Measurements from ENCODE around the gene PPP5C. TPM values are rescaled to one million over a fixed set of nuclear protein-coding genes. Genes with fewer than 3 reads are reported as not detected.

PPP5C gene
- total and polyA plus RNA-seq, 2 of the 13 experiments (the other 11 are each of a cell fraction or from before 2014, with no cell fraction given), result 41.6 to 67.9 TPM

GRCh38 chr19:46303691-46304397, 43.0 kb upstream of the PPP5C start:
- Histone ChIP-seq H3K27ac (ENCODE audit: extremely low read length, insufficient read depth, low read length) (no peak overlapping the region), H3K36me3 (replicated peaks in 1 of 2; ENCODE audit: control insufficient read depth in 1 of 2, insufficient read depth in 2 of 2, low read length in 2 of 2) (no peaks in the 10 kb centered on the region), H3K79me2 (ENCODE audit: insufficient read depth, low read length) (no peaks in the 10 kb centered on the region), H3K4me2 (ENCODE audit: low read depth, low read length) (no peak overlapping the region; the same call in 1 of the 2 replicates), H4K20me1 (ENCODE audit: insufficient read depth, low read length) (no peaks in the 10 kb centered on the region), H3K27me3 (ENCODE audit: control insufficient read depth in 1 of 2, insufficient read depth in 2 of 2, low read length in 2 of 2) (no peaks in the 10 kb centered on the region), H3K9me3 (ENCODE audit: low read length) (peaks cover 7% of the 10 kb centered on the region; the same call in 1 of the 2 replicates), H3K4me3 (replicated peaks in 1 of 3; ENCODE audit: insufficient read depth in 1 of 3, low read depth in 2 of 3, low read length in 3 of 3) (no peak overlapping the region), H3K4me1 (ENCODE audit: insufficient read depth, low read length) (peaks cover 45% of the 10 kb centered on the region), H3K9ac (ENCODE audit: insufficient read depth, low read depth, low read length) (peak overlapping the region; percentile 6; the same call in 1 of the 2 replicates), H2AFZ (ENCODE audit: low read length) (no peak overlapping the region)
- DNase-seq (ENCODE audit: low spot score), result no peak
- FAIRE-seq, result no peak
- in situ Hi-C loops (cut with HindIII; ENCODE audit: extremely low pct_ligation_motif_present, low pct_unique_long_range_greater_than_20kb) (no loop called here), intact Hi-C loops (cut with micrococcal nuclease; ENCODE audit: unreplicated experiment) (no loop called here)
- no TSS peak for BruUV-seq (replicated peaks)
- ATAC-seq, result no peak
- ChIA-PET CTCF (ENCODE audit: low intra/inter-chr PET ratio, low total read pairs) (no interaction called here), POLR2A (no interaction called here)
- 0 out of 2 replicates have a peak, but pooled peaks have one; percentile 10 for TF ChIP-seq KDM2A (CRISPR knock-in tag; IDR thresholded peaks at IDR 0.05; ENCODE audit: borderline replicate concordance, low read depth)
- TF ChIP-seq HDAC1 (CRISPR knock-in tag; IDR thresholded peaks at IDR 0.05), result no peak
- WGBS (ENCODE audit: low lambda C conversion rate), result 85% methylated on average over 44 of the region's 56 CpGs

- Histone ChIP-seq H4K20me1 (ENCODE audit: insufficient read depth, low read length) (no peaks in the 10 kb centered on the region), H2AFZ (ENCODE audit: low read length) (no peak overlapping the region), H3K4me2 (ENCODE audit: low read depth, low read length) (no peak overlapping the region), H3K27me3 (ENCODE audit: control insufficient read depth in 1 of 2, insufficient read depth in 2 of 2, low read length in 2 of 2) (no peaks in the 10 kb centered on the region), H3K4me1 (ENCODE audit: insufficient read depth, low read length) (peaks cover 18% of the 10 kb centered on the region), H3K4me3 (replicated peaks in 1 of 3; ENCODE audit: insufficient read depth in 1 of 3, low read depth in 2 of 3, low read length in 3 of 3) (no peak overlapping the region), H3K9ac (ENCODE audit: insufficient read depth, low read depth, low read length) (no peak overlapping the region), H3K27ac (ENCODE audit: extremely low read length, insufficient read depth, low read length) (no peak overlapping the region), H3K36me3 (replicated peaks in 1 of 2; ENCODE audit: control insufficient read depth in 1 of 2, insufficient read depth in 2 of 2, low read length in 2 of 2) (no peaks in the 10 kb centered on the region), H3K79me2 (ENCODE audit: insufficient read depth, low read length) (no peaks in the 10 kb centered on the region), H3K9me3 (ENCODE audit: low read length) (peaks cover 7% of the 10 kb centered on the region; the same call in 1 of the 2 replicates)
- TF ChIP-seq AHR (CRISPR knock-in tag; IDR thresholded peaks at IDR 0.05), result no peak
- 30% methylated on average over 3 of the region's 3 CpGs for WGBS (ENCODE audit: low lambda C conversion rate)
- no TSS peak for BruUV-seq (replicated peaks)
- in situ Hi-C loops (cut with HindIII; ENCODE audit: extremely low pct_ligation_motif_present, low pct_unique_long_range_greater_than_20kb), result no loop called here
- POLR2A ChIA-PET, result no interaction called here
- CTCF ChIA-PET (ENCODE audit: low intra/inter-chr PET ratio, low total read pairs), result no interaction called here
- no peak for DNase-seq (ENCODE audit: low spot score)
- no peak for ATAC-seq
- no peak for FAIRE-seq
- intact Hi-C loops (cut with micrococcal nuclease; ENCODE audit: unreplicated experiment), result no loop called here
These were observed 40.4 kb upstream of the PPP5C start for GRCh38 chr19:46306501-46306900.
